NCI-H187 treated with DMSO at 0.1 percent for 48 hours (cell line): ENCODE data around the gene RBMS1.

ENCODE experiments used
- DNase-seq: peaks from one replicate; lab custom pipeline; 2025; lab: John Stamatoyannopoulos, UW

RBMS1 gene

DNA sequence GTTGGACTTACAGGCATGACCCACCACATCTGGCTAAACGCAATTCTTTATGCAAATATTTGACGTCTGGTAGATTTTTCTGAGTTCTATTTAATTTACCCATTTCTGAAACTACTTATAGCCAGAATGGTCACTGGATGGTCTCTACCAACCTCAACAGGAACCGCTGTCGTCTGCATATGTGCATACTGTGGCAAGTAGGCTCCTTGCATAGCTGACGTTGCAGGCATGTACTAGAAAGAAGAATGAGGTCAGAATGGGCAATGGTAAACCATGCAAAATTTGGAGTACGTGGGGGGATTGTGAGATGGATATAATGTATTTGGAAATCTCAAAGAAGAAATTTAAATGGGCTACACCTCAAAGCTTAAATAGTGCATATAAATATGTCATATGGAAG, 216.5 kb downstream of the RBMS1 start:
- DNase-seq: no peak

DNA sequence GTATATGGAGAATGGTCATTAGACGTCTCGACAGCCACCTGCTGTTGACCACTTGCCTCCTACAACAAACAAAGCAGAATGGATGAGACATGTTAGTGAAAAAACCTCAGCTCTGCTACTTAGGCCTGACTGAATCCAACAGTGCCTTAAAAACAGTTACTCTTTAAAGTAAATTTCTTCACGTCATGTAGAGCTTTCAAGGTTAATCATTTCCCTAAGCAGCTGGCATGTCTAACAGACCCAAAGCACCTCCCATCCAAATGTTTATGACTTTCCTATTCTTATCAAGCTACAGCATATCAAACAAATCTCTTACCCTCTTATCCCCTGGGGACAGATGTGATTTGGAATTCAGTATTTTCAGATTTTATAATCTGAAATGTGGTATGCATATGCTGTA, 218.0 kb downstream of the RBMS1 start:
- DNase-seq: no peak

DNA sequence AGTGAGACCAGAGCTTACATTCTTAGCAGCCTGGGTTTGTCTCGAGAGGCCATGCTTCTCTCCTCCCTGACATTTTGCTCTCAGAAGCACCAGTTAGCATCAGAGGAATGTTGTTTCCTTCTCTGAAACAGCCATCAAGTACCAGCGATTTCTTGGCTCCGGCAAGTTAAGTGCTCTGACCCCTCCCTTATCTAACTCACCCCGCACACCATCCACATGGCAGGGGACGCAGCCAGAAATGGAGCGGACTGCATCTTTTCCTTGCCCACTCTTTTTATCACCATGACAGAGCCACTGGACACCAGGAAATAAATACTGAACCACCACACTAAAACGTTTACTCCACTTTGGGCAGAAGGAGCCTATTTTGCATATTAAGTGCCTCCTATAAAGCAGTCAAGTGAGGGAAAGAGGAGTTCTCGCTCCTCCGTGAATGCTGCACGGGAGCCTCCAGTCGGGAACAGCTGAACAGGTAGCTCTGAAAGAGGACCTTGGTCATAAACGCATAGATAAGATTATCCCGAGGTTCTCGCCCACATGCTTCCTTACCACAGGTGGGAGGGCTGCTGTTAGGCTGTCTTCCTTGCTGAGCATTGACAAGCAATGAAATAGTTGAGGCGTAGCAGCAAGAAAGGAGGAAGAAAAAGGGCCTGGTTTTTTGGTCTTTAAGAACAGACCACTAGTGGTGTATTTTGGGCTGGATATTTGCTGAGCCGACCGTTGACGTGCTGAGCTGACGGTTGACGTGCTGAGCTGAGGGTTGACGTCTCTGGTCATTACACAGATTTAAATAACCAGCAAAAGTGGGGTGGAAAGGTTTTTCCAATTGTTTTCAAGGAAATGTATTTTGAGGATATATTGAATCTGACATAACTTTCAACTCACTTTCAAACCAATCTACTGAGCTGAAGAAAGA, 222.2 kb downstream of the RBMS1 start:
- DNase-seq: no peak

DNA sequence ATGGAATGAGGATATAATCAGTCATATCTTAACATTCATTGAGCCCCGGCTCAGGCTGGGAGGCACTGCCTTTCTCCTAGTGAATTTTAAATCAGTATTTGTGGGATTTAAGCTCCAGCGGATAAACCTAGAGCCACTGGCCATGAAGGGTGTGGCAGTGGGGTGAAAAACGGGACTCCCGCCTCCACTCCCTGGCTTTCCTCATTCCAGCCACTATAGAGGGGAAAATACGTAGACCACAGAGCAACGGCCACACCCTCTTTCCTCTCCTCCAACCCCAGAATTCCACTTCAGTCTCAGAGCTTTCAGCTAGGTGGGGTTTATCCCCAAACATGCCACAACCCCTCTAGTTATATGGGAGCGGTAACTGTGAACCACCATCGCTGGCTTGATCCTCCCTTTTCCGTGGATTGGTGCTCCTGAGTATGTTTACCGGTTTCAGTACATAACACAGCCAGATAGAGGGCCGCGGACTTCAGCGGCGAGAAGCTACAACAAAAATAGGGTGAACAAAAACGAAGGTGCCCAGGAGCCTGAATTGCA, 223.0 kb downstream of the RBMS1 start:
- no peak for DNase-seq

DNA sequence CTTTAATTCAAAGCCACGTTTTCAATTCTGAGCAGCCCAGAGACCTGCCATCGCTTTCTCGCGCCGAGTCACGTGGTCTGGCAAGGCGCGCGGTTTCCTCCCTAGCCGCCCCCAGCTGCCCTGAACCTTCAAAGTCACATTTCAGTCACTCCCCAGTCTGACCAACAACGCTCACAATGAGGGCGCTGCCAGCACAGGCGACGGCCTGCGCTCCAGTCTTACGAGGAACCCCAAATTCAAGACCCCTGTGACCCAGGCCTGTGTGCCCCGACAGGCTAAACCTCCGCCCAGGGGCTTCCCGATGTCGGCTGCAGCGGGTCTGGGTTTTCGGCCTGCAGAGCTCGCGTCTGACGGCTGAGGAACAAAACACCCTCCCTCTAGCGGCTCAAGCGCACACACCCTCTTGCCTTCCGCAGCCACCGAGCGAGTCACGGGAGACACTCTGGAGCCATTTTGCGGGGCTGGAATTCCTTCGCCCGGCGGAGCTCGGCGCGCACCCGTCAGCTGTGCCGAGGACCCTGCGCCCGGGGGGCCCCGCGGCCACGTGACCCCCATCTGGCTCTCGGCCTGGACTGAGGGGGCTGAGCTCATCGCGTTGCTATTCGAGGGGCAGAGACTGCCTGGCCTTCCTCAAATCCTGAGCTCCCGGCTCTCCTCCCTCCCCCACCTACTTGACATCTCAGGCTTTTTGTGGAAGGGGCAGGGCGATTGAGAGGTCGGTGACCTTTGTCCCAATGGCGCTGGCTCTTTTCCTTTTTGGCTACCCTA, 223.6 kb downstream of the RBMS1 start:
- DNase-seq: no peak

DNA sequence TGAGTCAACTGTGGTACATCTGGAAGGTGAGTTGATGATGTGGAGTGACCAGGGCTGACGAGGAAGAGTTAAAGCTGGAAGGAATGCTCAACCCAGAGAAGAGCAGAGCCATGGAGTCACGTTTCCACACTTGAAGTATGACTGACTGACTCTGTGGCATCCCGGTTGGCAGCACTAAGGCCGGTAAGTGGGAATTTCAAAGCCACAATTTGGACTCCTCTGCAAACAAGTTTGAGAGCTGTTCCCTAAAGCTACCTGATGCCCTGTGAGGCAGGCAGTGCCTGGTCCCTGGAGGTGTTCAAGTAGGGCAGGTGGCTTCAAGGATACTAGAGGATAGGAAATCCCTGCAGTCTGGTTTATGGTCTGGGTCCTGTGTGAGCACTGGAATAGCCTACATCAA, 224.2 kb downstream of the RBMS1 start:
- DNase-seq: peak; percentile 59

DNA sequence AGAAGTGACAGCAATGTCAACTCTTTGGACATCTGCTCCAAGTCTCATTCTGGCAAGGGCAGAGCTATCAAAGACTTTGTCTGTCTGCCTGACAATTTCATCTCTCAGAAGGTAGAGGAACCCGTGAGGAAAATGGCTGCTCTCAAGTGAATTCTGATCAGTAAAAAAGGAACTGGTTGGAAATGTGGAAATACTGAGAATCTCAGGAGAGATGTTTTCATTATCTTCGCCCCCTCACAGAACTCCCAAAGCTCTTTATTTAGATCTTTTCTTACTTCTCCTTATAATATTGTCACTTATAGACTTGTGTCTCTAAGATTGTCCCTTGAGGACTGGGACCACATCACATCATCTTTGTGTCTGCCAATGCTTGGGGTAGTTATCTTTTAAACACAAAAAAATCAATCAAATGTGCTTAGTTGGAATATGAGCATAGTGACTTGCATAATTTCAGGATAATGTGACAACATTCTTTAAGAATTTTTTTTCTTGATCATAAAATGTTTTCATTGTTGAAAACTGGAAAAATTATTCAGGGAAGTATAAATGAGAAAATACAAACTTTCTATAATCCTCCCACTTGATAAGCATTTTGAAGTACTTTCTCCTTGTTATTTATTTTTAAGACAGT, 225.3 kb downstream of the RBMS1 start:
- no peak for DNase-seq

DNA sequence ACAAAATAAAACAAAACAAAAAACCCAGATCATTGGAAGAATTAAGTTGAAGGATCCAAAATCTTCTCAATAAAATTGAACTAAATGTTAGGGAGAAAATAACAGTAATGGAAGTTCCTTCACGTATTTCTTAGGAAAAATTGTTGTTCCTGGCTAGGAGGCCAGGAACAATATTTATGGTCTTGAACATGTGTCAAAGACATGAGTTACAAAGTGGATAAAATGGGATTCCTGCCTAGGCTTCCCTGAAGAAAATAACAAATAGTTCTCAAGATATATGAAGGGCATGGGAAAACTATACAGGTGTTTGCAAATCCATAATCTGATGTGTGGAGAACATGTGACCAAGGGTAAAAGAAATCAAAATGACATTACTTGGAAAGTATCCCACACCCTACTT, 225.9 kb downstream of the RBMS1 start:
- DNase-seq: no peak

DNA sequence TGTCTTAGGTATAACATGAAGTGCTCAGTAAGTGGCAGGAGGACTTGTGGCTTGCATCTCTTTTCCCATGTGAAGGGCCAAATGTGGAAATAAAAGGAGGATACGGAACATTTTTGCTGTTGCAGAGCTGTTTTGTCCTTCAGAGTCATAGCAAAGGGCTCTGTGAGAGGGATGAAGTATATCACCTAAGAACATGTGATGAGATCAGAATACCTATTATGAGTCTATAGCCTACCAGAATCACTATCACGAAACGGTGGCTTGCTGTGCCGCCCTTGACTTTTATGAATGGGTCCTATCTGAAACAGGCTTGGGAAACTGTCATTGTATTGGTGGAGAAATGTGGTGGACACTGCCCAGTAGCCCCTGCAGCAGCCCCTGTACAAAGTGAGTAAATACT, 226.6 kb downstream of the RBMS1 start:
- DNase-seq: no peak

DNA sequence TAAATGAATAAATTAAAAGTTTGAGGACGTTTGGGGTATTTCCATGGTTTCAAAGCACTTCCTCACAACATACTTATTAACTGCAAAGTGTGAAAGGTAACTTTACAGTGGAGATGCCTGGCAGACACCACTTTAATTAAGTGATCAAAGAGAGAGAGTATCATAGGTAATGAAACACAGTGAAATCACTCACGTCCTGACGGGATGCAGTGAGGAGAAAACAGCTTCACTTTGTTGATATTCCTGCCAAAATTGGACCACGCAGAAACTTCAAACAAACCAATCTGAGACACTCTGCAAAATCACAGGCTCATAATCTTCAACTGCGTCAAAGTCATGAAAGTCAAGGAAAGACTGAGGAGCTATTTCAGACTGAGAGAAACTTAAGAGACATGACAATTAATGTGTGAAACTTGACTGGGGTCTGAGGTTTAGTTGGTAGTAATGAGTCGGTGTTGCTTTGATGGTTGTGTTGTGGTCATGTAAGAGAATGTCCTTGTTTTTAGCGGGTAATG, 227.5 kb downstream of the RBMS1 start:
- no peak for DNase-seq

DNA sequence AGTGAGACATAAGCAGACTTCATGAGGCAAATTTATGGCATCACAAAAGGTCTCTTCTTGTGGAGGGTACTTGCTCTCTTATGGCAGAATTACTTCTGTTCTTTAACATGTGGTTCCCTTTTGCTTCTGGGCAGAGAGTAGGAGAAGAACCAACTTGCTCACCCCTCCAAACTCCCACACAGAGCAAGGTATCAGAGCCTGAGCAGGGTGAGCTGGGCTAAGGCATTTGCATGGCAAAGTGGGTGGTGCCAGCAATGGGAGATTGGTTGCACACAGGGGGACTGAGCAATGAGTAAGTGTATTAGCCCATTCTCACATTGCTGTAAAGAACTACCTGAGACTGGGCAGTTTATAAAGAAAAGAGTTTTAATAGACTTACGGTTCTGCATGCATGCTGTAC, 229.3 kb downstream of the RBMS1 start:
- DNase-seq: no peak

DNA sequence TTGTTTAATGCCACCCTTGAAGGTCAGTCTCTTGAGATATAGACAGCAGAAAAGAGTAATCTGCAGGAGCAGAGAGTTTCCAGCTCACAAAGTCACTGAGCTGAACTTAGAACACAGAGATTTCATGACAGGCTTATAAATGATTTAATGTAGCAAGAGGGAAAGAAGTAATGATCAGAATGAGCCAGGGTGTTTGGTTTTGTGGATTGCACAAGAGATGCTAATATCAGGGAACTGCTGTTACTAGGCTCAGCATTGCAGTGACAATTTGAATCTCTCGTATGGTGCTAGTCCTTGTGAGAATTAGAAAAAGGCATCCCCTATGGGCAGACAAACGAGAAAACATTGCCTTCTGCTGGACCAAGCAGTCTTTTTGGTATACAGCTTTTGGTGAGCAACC, 231.9 kb downstream of the RBMS1 start:
- no peak for DNase-seq

DNA sequence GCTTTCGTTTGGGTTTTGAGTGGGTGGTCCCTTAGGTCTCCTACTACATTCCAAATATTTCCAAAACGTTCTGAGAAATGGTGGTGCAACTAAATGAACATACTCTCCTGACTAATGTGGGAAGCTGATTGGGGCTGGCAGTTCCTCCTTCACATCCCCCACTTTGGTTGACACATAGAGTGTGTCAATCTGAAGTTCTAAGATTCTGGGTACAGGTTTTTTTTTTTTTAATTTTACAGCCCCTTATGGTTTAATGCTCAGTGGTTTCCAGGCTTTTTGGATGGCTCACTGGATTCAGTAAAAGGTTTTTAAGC, 235.2 kb downstream of the RBMS1 start:
- no peak for DNase-seq

DNA sequence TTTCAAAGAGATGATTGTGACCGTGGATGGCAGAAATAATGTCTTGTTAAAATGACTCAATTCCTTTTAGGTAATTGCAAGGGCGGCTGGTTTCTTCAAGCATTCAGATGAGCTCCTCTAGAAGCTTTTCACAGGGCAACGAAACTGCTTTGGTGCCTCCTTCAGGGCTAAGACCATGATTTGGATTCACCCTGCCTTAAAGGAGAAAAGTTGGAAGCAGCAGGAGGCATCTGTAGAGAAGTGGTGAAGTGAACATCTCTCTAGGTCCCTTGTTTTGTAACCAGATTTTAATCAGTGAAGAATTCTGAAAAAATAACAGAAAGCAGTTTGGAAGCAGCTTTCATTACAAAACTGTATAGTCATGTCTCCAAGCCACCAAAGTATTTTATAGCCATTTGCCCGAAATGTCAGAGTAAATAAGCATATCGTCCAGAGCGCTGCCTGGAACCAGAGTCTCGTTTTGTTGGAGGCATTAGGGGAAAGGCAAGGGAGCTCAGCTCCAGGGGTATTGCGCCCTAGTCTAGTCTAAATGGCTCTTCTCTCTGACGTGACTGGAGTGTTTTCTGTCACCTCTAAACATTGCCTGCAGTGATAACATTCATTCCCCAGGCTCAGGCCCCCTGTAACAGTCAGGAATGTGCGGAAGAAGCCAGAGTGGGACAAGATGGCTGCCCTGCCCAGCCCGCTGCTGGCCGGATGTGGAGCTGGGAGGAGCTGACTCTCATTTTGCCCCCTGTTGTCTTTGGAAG, 235.7 kb downstream of the RBMS1 start:
- DNase-seq: no peak

DNA sequence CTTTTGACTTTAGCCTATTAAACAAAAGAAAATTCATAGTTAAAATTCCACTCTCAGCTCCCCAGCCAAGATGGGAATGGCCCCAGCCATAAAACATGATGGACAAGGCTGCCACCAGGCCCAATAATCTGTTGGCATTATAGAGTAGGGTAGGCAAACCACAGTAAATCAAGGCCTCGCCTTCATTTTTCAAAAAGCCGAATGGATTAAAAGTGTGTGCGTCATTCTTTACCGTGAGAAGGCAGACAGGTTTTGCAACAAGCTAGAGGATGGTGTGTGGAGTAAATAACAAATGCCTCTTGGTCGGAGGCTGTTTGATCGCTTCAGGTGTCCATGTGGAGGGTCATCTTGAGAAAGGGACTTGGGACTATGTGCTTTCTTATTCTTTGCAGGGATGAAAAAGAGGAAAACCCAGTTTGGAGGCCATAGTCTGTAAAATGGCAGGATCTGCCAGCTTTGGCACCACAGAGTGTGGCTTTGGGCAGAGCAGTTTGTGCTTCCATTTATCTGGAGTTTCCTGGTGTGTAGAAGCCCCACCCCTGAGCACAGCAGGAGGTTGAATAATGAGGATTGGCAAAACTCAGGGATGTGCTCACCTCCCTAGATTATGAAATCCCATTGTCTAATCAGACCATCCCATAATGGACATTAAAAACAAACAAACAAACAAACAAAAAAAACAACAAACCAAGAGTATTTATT, 236.4 kb downstream of the RBMS1 start:
- no peak for DNase-seq

DNA sequence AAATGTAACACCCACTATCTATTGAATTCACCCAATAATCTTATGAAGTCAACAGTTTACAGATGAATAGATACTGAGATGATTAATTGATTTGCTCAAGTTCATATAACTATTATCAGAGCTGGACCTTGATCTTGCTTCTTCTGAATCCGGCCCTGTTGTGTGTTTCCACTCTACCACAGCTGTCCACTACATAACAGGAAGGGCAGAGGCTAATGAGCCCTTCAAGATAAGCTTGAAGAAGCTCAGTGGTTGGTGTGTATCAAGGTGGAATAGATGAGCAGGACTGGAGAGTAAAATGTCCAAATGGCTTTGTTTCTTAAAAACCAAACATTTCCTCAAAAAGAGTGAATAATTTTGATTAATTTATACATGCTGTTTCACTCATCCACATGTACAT, 237.1 kb downstream of the RBMS1 start:
- no peak for DNase-seq

DNA sequence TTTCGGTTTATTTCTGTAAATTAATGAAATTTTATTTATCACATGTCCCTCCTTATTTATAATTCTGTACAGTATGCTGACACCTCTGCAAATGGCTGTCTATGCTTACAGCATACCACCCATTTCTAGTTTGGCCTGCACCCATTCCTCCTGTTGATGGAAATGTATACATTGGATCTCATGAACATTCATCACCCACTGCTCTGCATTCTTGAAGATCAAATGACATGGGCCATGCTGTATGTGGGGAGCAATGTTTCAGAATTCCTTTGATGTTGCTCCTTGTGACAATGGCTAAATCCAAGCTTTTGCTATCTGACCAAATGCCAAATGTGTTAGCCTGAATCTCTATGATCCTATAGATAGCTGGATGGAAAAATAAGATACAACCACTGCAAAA, 238.2 kb downstream of the RBMS1 start:
- no peak for DNase-seq

DNA sequence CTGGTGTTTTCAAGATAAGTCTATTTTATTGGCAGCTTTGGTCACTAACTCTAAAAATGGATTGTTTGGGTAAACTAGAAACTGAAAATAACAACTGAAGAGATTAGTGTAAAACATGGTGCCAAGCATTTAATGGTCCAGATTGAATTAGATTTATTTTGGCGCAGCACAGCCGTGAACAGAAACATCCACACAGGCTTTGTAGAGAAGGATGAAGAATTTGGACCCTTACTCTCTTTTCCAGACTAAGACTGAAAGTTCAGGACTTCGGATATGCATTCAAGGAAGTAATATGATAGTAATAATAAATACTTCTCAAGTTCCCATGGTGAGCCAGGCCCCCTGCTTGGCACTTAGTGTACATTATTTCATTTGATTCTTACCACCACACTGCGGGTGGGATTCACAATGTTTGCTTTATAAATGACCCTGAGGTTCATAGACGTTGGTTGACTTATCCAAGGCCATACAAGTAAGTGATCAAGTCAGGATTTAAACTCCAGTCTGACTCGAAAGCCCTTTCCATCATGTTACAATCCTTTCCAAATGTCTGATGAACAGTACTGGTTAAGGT, 239.3 kb downstream of the RBMS1 start:
- DNase-seq: no peak

DNA sequence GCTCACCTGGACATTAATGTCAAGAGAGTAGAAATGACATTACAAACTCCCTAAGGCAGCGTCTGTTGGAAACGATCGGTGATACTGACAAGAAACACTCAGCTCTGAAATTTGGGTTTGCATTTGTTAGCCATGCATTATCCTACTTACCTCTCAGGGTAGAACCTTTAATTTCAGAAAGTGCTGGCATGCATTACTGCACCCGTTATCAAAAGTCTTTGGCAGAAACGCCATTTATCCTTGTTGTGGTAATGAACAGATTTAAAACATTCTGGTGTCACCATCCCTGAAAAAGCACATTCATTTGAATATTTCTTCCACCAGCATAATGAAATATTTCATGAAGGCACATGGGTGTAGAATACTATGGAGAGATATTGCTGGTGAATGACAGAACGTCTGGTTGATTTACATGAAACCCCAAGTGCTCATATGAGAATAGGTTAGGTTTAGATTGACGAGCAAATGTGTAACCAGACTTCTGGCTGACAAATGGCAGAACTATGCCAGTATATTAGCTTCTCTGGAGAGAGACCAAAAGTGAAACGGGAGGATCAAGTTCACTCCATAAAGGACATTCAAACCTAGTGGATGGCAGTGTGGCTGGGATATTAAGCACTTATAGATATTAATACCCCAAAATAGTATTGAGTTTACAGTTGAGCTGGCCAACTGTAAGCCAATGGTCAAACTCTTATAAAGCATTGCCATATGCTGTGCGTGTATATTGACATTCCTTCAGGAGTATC, 240.0 kb downstream of the RBMS1 start:
- no peak for DNase-seq

DNA sequence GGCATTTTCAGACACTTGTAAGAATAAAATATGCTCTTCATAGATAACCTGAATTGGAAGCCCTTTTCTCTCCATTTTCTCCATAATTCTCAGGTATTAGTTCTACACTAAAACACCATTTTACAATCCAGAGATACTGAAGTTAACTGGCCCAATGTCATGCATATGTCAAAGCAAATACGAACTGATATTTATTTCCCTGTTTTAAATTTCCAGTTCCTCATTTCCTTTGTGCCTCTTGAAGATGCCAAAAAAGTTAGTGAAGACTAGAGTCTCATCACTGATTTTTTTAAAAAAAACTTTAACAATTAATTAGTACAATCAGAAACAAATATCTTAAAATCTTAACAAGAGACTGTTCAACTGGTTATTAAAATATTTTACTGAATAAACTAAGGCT, 240.7 kb downstream of the RBMS1 start:
- no peak for DNase-seq
